Trophoblast cell (in vitro differentiated cells and primary cell): ENCODE data around the gene KRT7.
A peak's percentile ranks its signal among the peaks of the same experiment; 100 is the strongest.

Experiments used
- DNase-seq, 2 donors: peaks; one replicate each; pipeline ENCODE4 v3.0.0-alpha.2; 2016
- H2AFZ ChIP-seq: 2 replicates; pipeline ENCODE4 v1.6.1; 2013; ENCODE audit warnings: low read length, moderate library complexity, mild to moderate bottlenecking; ENCODE audit not compliant: insufficient read depth, poor library complexity
- H2AK5ac ChIP-seq: 2 replicates; pipeline ENCODE4 v1.6.1; 2013; ENCODE audit warnings: mild to moderate bottlenecking, low read length
- H2BK120ac ChIP-seq: 2 replicates; pipeline ENCODE4 v1.6.1; 2013; ENCODE audit warnings: low read length, mild to moderate bottlenecking, moderate library complexity; ENCODE audit not compliant: insufficient read depth, poor library complexity
- H2BK12ac ChIP-seq: 2 replicates; pipeline ENCODE4 v1.6.1; 2013; ENCODE audit warnings: mild to moderate bottlenecking, low read length, moderate library complexity
- H2BK5ac ChIP-seq: 2 replicates; pipeline ENCODE4 v1.6.1; 2013; ENCODE audit warnings: low read length, low read depth, moderate library complexity, mild to moderate bottlenecking; ENCODE audit not compliant: poor library complexity
- H3K14ac ChIP-seq: 2 replicates; pipeline ENCODE4 v1.6.1; 2013; ENCODE audit warnings: mild to moderate bottlenecking, low read length
- H3K18ac ChIP-seq: 2 replicates; pipeline ENCODE4 v1.6.1; 2013; ENCODE audit warnings: mild to moderate bottlenecking, low read length
- H3K23ac ChIP-seq: 2 replicates; pipeline ENCODE4 v1.6.1; 2013; ENCODE audit warnings: low read length
- H3K27ac ChIP-seq: 2 replicates; pipeline ENCODE4 v1.5.1; 2013; ENCODE audit warnings: low read depth, mild to moderate bottlenecking, inconsistent platforms, low read length, moderate library complexity
- H3K27me3 ChIP-seq: 2 replicates; pipeline ENCODE4 v1.6.1; 2013; ENCODE audit warnings: inconsistent platforms, mild to moderate bottlenecking, low read length, moderate library complexity; ENCODE audit not compliant: insufficient read depth
- H3K36me3 ChIP-seq, 2 experiments: 1 replicate in 1 of 2; 2 replicates in 1 of 2; pipeline ENCODE4 v1.6.1; 2013; ENCODE audit warnings: low read length in 2 of 2, mild to moderate bottlenecking in 2 of 2, moderate library complexity in 1 of 2; ENCODE audit not compliant: insufficient read depth in 2 of 2, control insufficient read depth in 1 of 2
- H3K4ac ChIP-seq: 2 replicates; pipeline ENCODE4 v1.6.1; 2013; ENCODE audit warnings: low read depth, mild to moderate bottlenecking, low read length, moderate library complexity
- H3K4me1 ChIP-seq, 2 experiments: 1 replicate in 1 of 2; 2 replicates in 1 of 2; pipeline ENCODE4 v1.6.1; 2013; ENCODE audit warnings: low read length in 2 of 2, mild to moderate bottlenecking in 2 of 2, moderate library complexity in 1 of 2; ENCODE audit not compliant: insufficient read depth in 2 of 2, control insufficient read depth in 1 of 2
- H3K4me2 ChIP-seq: 2 replicates; pipeline ENCODE4 v1.6.1; 2013; ENCODE audit warnings: inconsistent platforms, mild to moderate bottlenecking, low read length, moderate library complexity
- H3K4me3 ChIP-seq: 2 replicates; pipeline ENCODE4 v1.5.1; 2013; ENCODE audit warnings: mild to moderate bottlenecking, low read depth, low read length, inconsistent platforms
- H3K79me1 ChIP-seq: one replicate; pipeline ENCODE4 v1.6.1; 2013; ENCODE audit warnings: low read length
- H3K79me2 ChIP-seq: 2 replicates; pipeline ENCODE4 v1.6.1; 2013; ENCODE audit warnings: low read length, mild to moderate bottlenecking; ENCODE audit not compliant: control insufficient read depth, insufficient read depth, poor library complexity
- H3K9ac ChIP-seq: 2 replicates; pipeline ENCODE4 v1.6.1; 2013; ENCODE audit warnings: mild to moderate bottlenecking, low read length
- H3K9me3 ChIP-seq: 2 replicates; pipeline ENCODE4 v1.6.1; 2013; ENCODE audit warnings: low read depth, mild to moderate bottlenecking, control low read depth, inconsistent platforms, low read length; ENCODE audit not compliant: insufficient read depth
- H4K12ac ChIP-seq: 2 replicates; pipeline ENCODE4 v1.6.1; 2013; ENCODE audit warnings: low read depth, mild to moderate bottlenecking, low read length, moderate library complexity
- H4K8ac ChIP-seq: 2 replicates; pipeline ENCODE4 v1.6.1; 2013; ENCODE audit warnings: low read depth, mild to moderate bottlenecking, low read length, moderate library complexity
- H4K91ac ChIP-seq: one replicate; pipeline ENCODE4 v1.6.1; 2013; ENCODE audit warnings: low read depth, mild to moderate bottlenecking, low read length, moderate library complexity
- WGBS: extraction: QIAGEN DNeasy Blood & Tissue Kit; methylation state at CpG from one replicate; pipeline ENCODE4 v1.1.7; 2013; ENCODE audit warnings: missing lambda C conversion rate; ENCODE audit not compliant: insufficient read length, insufficient coverage; ENCODE audit errors: extremely low coverage; 5-methylcytosine and 5-hydroxymethylcytosine counted together

KRT7 gene

GRCh38 chr12:52223406-52224039 lies 9.5 kb upstream of the KRT7 start:
- no peak overlapping the region for H3K23ac ChIP-seq
- no peaks in the 10 kb centered on the region for H3K27me3 ChIP-seq
- H4K8ac ChIP-seq, result no peak overlapping the region
- H2AFZ ChIP-seq, result no peak overlapping the region
- H3K18ac ChIP-seq, result no peak overlapping the region
- H3K4me3 ChIP-seq, result no peak overlapping the region
- no peak overlapping the region for H4K12ac ChIP-seq
- no peak overlapping the region for H3K14ac ChIP-seq
- no peak overlapping the region for H3K9ac ChIP-seq
- H3K9me3 ChIP-seq, result no peaks in the 10 kb centered on the region
- no peak overlapping the region for H2BK5ac ChIP-seq
- peaks cover 6 to 12% of the 10 kb centered on the region in 2 experiments for H3K4me1 ChIP-seq
- no peak overlapping the region for H2AK5ac ChIP-seq
- no peak overlapping the region for H2BK12ac ChIP-seq
- peaks cover 2% of the 10 kb centered on the region for H3K79me2 ChIP-seq
- no CpG with 5 or more reads among the region's 5 CpGs for WGBS
- no peak for DNase-seq
- H3K36me3 ChIP-seq, result no peaks in the 10 kb centered on the region
- H3K4ac ChIP-seq, result no peak overlapping the region
- no peak overlapping the region for H3K4me2 ChIP-seq
- no peak overlapping the region for H3K27ac ChIP-seq
- no peak overlapping the region for H2BK120ac ChIP-seq
- no peak overlapping the region for H4K91ac ChIP-seq
- peaks cover 7% of the 10 kb centered on the region for H3K79me1 ChIP-seq

DNA sequence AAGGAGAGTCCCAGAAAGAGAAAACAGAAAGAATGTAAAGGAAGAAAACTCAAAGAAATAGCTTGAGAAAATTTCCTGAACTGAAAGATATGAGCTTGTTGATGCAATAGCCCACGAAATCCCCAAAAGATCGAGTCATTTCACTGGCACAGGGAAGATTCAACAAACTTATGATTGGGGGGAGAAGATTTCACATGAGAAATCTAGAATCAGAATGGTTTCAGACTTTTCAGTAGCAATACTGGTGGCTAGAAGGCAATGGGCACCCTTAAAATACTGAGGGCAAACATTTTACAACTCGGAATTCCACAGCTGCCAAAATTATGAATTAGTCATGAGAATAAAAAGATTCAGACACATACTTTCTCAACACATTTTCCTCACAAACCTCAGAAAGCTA lies 8.9 kb upstream of the KRT7 start:
- H3K36me3 ChIP-seq, result no peaks in the 10 kb centered on the region
- H2BK5ac ChIP-seq, result no peak overlapping the region
- H3K4ac ChIP-seq, result no peak overlapping the region
- no peak overlapping the region for H3K27ac ChIP-seq
- H3K18ac ChIP-seq, result no peak overlapping the region
- no peak overlapping the region for H2BK120ac ChIP-seq
- peaks cover 2% of the 10 kb centered on the region for H3K79me2 ChIP-seq
- H3K4me1 ChIP-seq, result peaks cover 11 to 16% of the 10 kb centered on the region in 2 experiments
- H4K8ac ChIP-seq, result no peak overlapping the region
- H4K91ac ChIP-seq, result no peak overlapping the region
- H3K4me2 ChIP-seq, result no peak overlapping the region
- no peak overlapping the region for H4K12ac ChIP-seq
- WGBS, result no CpG with 5 or more reads among the region's 3 CpGs
- no peak overlapping the region for H3K9ac ChIP-seq
- no peaks in the 10 kb centered on the region for H3K27me3 ChIP-seq
- H3K14ac ChIP-seq, result no peak overlapping the region
- H2AFZ ChIP-seq, result no peak overlapping the region
- DNase-seq, result no peak
- no peak overlapping the region for H2BK12ac ChIP-seq
- H3K23ac ChIP-seq, result no peak overlapping the region
- no peaks in the 10 kb centered on the region for H3K9me3 ChIP-seq
- H3K4me3 ChIP-seq, result no peak overlapping the region
- no peak overlapping the region for H2AK5ac ChIP-seq
- peaks cover 9% of the 10 kb centered on the region for H3K79me1 ChIP-seq

- H3K18ac ChIP-seq, result no peak overlapping the region
- H3K27me3 ChIP-seq, result no peaks in the 10 kb centered on the region
- peaks cover 18% of the 10 kb centered on the region for H3K79me1 ChIP-seq
- H3K27ac ChIP-seq, result no peak overlapping the region
- no peak overlapping the region for H2AFZ ChIP-seq
- H4K91ac ChIP-seq, result peak overlapping the region; percentile 45
- no peak for DNase-seq
- H3K9ac ChIP-seq, result no peak overlapping the region
- WGBS, result no CpG with 5 or more reads among the region's 4 CpGs
- peak overlapping the region; percentile 75 for H3K14ac ChIP-seq
- no peaks in the 10 kb centered on the region for H3K36me3 ChIP-seq
- peak overlapping the region; percentile 25 for H2BK120ac ChIP-seq
- peaks cover 21 to 25% of the 10 kb centered on the region in 2 experiments for H3K4me1 ChIP-seq
- no peak overlapping the region for H4K12ac ChIP-seq
- no peak overlapping the region for H3K4me3 ChIP-seq
- H2AK5ac ChIP-seq, result no peak overlapping the region
- H2BK5ac ChIP-seq, result no peak overlapping the region
- H3K9me3 ChIP-seq, result no peaks in the 10 kb centered on the region
- no peak overlapping the region for H3K23ac ChIP-seq
- peak overlapping the region; percentile 29 for H4K8ac ChIP-seq
- H3K4me2 ChIP-seq, result no peak overlapping the region
- no peak overlapping the region for H3K4ac ChIP-seq
- peaks cover 2% of the 10 kb centered on the region for H3K79me2 ChIP-seq
- peak overlapping the region; percentile 51 for H2BK12ac ChIP-seq
These were observed 7.3 kb upstream of the KRT7 start for GRCh38 chr12:52225752-52226151.

DNA sequence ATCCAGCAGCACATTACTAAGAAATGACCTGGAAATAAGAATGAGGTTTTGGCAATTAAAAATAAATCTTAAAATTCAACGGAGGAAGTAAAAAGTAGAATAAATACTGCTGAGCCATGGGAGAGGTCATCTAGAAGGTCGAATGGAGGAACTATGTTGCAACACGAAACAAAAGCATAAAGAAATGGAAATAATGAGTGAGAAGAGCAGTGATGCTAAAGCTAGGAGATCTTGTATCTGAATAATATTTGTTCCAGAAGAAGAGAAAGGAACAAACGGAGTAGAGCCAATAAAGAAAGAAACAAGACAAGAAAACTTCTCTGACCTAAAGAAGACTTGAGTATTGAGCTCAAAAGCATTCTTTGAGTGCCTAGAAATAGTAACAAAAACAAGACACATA lies 6.6 kb upstream of the KRT7 start:
- Histone ChIP-seq H3K4me1 (peaks cover 28 to 32% of the 10 kb centered on the region in 2 experiments), H2BK120ac (no peak overlapping the region), H2AK5ac (no peak overlapping the region), H2AFZ (no peak overlapping the region), H3K79me2 (peaks cover 5% of the 10 kb centered on the region), H3K4ac (no peak overlapping the region), H2BK12ac (no peak overlapping the region), H3K36me3 (no peaks in the 10 kb centered on the region), H3K79me1 (peaks cover 23% of the 10 kb centered on the region), H3K18ac (no peak overlapping the region), H3K4me3 (no peak overlapping the region), H4K91ac (no peak overlapping the region), H3K27ac (no peak overlapping the region), H3K23ac (no peak overlapping the region), H4K8ac (no peak overlapping the region), H3K4me2 (no peak overlapping the region), H3K9me3 (no peaks in the 10 kb centered on the region), H3K27me3 (no peaks in the 10 kb centered on the region), H2BK5ac (no peak overlapping the region), H3K9ac (no peak overlapping the region), H3K14ac (no peak overlapping the region), H4K12ac (no peak overlapping the region)
- DNase-seq, result no peak
- no CpG with 5 or more reads among the region's 4 CpGs for WGBS
